Activated naive CD8-positive, alpha-beta T cell (primary cell): ENCODE measurements around the gene NFKBIE.

ENCODE experiments used
- H3K27ac Mint-ChIP-seq: one replicate; pipeline ENCODE4 v1.8.0; 2021; ENCODE audit warnings: mixed read lengths
- H3K27me3 Mint-ChIP-seq: one replicate; pipeline ENCODE4 v1.8.0; 2021; ENCODE audit warnings: mixed read lengths
- H3K36me3 Mint-ChIP-seq: one replicate; pipeline ENCODE4 v1.8.0; 2021; ENCODE audit warnings: mixed read lengths
- H3K4me1 Mint-ChIP-seq: one replicate; pipeline ENCODE4 v1.8.0; 2021; ENCODE audit warnings: low read depth, mixed read lengths
- H3K4me3 Mint-ChIP-seq: one replicate; pipeline ENCODE4 v1.8.0; 2021; ENCODE audit warnings: mild to moderate bottlenecking, mixed read lengths
- H3K9me3 Mint-ChIP-seq: one replicate; pipeline ENCODE4 v1.8.0; 2021; ENCODE audit warnings: low read depth, mixed read lengths

NFKBIE gene

GRCh38 chr6:44270526-44271405 is 5.4 kb upstream of the NFKBIE start:
- Mint-ChIP-seq H3K4me1 (peaks cover 30% of the 10 kb centered on the region), H3K36me3 (no peaks in the 10 kb centered on the region), H3K4me3 (peak overlapping the region; percentile 70), H3K27ac (no peak overlapping the region), H3K9me3 (no peaks in the 10 kb centered on the region), H3K27me3 (peaks cover 22% of the 10 kb centered on the region)

GRCh38 chr6:44269921-44270525 is 4.7 kb upstream of the NFKBIE start, which contains the start of gene TMEM151B:
Gene TMEM151B (plus strand): TSS chr6:44270450. CDS start chr6:44270743, 293 bp downstream.
- H3K4me3 Mint-ChIP-seq = peak within 1 kb of the TSS; percentile 74
- H3K4me1 Mint-ChIP-seq = peaks cover 30% of the 10 kb centered on the region
- no peaks in the 10 kb centered on the region for H3K36me3 Mint-ChIP-seq
- H3K27me3 Mint-ChIP-seq = peaks cover 22% of the 10 kb centered on the region
- no peaks in the 10 kb centered on the region for H3K9me3 Mint-ChIP-seq
- H3K27ac Mint-ChIP-seq = peak within 1 kb of the TSS; percentile 11

- peaks cover 27% of the 10 kb centered on the region for H3K4me1 Mint-ChIP-seq
- H3K27ac Mint-ChIP-seq = peak overlapping the region; percentile 11
- peak overlapping the region; percentile 74 for H3K4me3 Mint-ChIP-seq
Measured at GRCh38 chr6:44269178-44269920, 4.0 kb upstream of the NFKBIE start.

DNA sequence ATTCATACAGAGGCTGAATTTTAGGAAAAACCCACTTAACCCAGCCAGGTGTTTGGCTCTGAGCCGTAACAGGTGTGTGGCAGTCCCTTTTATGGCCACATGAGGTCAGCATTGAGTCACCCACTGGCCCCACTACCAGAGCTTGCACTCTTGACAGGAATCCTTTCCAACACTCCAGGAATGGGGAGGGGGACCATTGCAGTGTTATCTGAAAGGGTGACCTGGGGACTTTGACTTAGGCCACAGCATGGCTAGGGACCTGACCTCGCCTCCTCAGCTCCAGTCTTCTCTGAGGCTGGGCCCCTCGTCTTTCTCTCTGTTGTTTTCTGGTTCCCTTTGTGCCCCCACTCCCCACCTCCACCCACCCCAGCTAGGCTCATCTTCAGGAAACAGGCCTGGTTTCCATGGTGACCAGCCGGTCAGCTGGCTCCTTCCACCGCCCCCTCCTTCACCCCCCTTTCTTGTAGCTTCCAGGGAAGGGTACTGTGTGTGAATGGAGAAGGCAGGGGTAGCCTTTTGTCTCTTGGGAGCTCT is 2.8 kb upstream of the NFKBIE start:
- no peak overlapping the region for H3K4me3 Mint-ChIP-seq
- H3K4me1 Mint-ChIP-seq = peaks cover 32% of the 10 kb centered on the region
- no peaks in the 10 kb centered on the region for H3K9me3 Mint-ChIP-seq
- H3K27me3 Mint-ChIP-seq = peaks cover 11% of the 10 kb centered on the region
- H3K27ac Mint-ChIP-seq = no peak overlapping the region
- H3K36me3 Mint-ChIP-seq = no peaks in the 10 kb centered on the region

More at GRCh38 chr6:44269178-44269920, 4.0 kb upstream of the NFKBIE start:
- Mint-ChIP-seq H3K27me3 (peaks cover 19% of the 10 kb centered on the region), H3K36me3 (no peaks in the 10 kb centered on the region), H3K9me3 (no peaks in the 10 kb centered on the region)

GRCh38 chr6:44267252-44267651 is 1.9 kb upstream of the NFKBIE start:
- H3K4me1 Mint-ChIP-seq = peaks cover 41% of the 10 kb centered on the region
- no peak overlapping the region for H3K27ac Mint-ChIP-seq
- H3K4me3 Mint-ChIP-seq = no peak overlapping the region
- H3K9me3 Mint-ChIP-seq = no peaks in the 10 kb centered on the region
- H3K27me3 Mint-ChIP-seq = peaks cover 4% of the 10 kb centered on the region
- no peaks in the 10 kb centered on the region for H3K36me3 Mint-ChIP-seq

- H3K4me1 Mint-ChIP-seq = peaks cover 39% of the 10 kb centered on the region
- H3K9me3 Mint-ChIP-seq = no peaks in the 10 kb centered on the region
- peak overlapping the region; percentile 58 for H3K27ac Mint-ChIP-seq
- peaks cover 1% of the 10 kb centered on the region for H3K27me3 Mint-ChIP-seq
- H3K4me3 Mint-ChIP-seq = peak overlapping the region; percentile 63
- H3K36me3 Mint-ChIP-seq = no peaks in the 10 kb centered on the region
Measured at GRCh38 chr6:44266347-44266746, 996 bp upstream of the NFKBIE start.

DNA sequence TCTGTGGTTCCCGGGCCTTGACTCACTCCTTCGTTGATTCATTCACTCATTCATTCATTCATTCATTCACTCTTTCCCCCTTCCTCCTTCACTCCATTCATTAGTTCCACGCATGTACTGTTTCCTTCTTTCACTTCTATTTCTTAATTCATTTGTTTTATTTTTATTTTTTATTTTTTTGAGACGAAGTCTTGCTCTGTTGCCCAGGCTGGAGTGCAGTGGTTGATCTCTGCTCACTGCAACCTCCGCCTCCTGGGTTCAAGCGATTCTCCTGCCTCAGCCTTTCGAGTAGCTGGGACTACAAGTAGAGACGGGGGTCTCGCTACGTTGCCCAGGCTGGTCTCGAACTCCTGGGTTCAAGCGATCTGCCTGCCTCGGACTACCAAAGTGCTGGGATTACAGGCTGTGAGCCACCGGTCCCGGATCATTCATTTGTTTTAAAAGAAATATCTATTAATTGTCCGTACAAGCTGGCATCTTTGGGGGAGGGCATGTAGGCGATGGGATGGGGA is 427 bp upstream of the NFKBIE start:
- peak overlapping the region; percentile 98 for H3K4me3 Mint-ChIP-seq
- H3K27me3 Mint-ChIP-seq = no peaks in the 10 kb centered on the region
- H3K4me1 Mint-ChIP-seq = peaks cover 45% of the 10 kb centered on the region
- no peaks in the 10 kb centered on the region for H3K9me3 Mint-ChIP-seq
- no peaks in the 10 kb centered on the region for H3K36me3 Mint-ChIP-seq
- H3K27ac Mint-ChIP-seq = peak overlapping the region; percentile 67

- H3K4me3 Mint-ChIP-seq = peak overlapping the region; percentile 98
- H3K36me3 Mint-ChIP-seq = no peaks in the 10 kb centered on the region
- peaks cover 38% of the 10 kb centered on the region for H3K4me1 Mint-ChIP-seq
- H3K27me3 Mint-ChIP-seq = no peaks in the 10 kb centered on the region
- no peaks in the 10 kb centered on the region for H3K9me3 Mint-ChIP-seq
- H3K27ac Mint-ChIP-seq = peak overlapping the region; percentile 93
Measured at GRCh38 chr6:44264154-44265006, 971 bp downstream of the NFKBIE start.

GRCh38 chr6:44263354-44264100 is 1.8 kb downstream of the NFKBIE start:
- Mint-ChIP-seq H3K27ac (peak overlapping the region; percentile 93), H3K4me1 (peaks cover 41% of the 10 kb centered on the region), H3K4me3 (peak overlapping the region; percentile 98), H3K27me3 (no peaks in the 10 kb centered on the region), H3K9me3 (no peaks in the 10 kb centered on the region), H3K36me3 (no peaks in the 10 kb centered on the region)

DNA sequence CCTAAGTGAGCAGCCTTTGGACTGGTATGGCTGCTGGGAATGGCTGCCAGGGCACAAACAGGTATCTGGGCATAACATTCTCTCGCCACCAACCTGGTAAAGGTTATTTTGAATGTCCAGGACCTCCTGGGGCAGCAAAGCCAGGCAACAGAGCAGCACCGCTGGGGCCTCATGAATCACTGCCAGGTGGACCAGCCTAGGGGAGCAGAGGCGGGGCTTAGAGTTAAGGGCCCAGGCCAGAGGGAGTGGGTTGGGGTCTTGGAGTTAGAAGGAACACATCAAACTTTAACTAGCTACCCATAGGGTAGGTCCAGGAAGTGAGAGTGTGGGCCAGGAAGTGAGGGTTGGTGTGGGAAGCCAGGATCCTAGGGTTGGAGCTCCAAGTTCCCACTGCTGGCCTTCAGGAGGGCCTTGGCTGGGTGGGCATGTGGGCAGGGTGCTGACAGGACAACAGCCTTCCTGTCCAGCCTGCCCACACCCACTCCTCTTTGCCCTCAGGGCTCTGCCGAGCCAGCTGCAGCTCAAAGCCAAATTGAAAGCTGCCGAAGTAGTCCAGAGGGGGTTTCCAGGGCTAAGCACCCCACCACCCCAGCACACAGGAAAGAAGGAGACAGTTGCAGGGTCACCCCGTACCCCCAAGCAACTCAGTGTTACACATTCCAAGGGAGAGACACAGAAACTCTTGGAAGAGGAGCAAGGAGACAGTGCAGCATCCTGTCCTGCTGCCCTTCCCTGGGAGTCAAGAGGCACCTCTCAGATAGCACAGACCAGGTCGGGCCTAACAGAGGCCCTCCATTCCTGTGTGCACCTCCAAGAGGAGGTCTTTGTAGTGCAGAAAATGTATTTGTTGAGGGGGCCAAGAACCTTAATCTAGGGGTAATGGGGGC is 2.6 kb downstream of the NFKBIE start:
- Mint-ChIP-seq H3K27me3 (no peaks in the 10 kb centered on the region), H3K27ac (peak overlapping the region; percentile 93), H3K4me1 (peaks cover 46% of the 10 kb centered on the region), H3K4me3 (peak overlapping the region; percentile 98), H3K9me3 (no peaks in the 10 kb centered on the region), H3K36me3 (no peaks in the 10 kb centered on the region)

DNA sequence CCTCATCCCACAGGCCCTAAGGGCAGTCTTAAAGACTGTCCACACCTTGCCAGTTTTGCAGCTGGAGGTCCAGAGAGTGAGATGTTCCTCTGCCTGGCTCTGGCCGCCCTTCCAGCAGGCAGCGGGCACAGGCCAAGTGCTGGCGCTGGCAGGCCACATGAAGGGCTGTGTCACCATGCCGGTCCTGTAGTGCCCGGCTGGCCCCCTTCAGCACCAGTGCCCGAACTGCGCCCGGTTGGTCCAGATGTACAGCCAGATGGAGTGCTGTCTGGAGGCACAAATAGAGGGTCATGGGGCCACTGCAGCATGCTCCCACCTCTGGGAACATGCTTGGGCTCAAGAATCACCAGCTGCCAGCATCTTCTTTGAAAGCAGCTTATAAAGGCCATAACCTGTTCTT is 3.8 kb downstream of the NFKBIE start:
- H3K36me3 Mint-ChIP-seq = no peaks in the 10 kb centered on the region
- no peak overlapping the region for H3K27ac Mint-ChIP-seq
- peaks cover 44% of the 10 kb centered on the region for H3K4me1 Mint-ChIP-seq
- peak overlapping the region; percentile 14 for H3K4me3 Mint-ChIP-seq
- no peaks in the 10 kb centered on the region for H3K27me3 Mint-ChIP-seq
- H3K9me3 Mint-ChIP-seq = no peaks in the 10 kb centered on the region

DNA sequence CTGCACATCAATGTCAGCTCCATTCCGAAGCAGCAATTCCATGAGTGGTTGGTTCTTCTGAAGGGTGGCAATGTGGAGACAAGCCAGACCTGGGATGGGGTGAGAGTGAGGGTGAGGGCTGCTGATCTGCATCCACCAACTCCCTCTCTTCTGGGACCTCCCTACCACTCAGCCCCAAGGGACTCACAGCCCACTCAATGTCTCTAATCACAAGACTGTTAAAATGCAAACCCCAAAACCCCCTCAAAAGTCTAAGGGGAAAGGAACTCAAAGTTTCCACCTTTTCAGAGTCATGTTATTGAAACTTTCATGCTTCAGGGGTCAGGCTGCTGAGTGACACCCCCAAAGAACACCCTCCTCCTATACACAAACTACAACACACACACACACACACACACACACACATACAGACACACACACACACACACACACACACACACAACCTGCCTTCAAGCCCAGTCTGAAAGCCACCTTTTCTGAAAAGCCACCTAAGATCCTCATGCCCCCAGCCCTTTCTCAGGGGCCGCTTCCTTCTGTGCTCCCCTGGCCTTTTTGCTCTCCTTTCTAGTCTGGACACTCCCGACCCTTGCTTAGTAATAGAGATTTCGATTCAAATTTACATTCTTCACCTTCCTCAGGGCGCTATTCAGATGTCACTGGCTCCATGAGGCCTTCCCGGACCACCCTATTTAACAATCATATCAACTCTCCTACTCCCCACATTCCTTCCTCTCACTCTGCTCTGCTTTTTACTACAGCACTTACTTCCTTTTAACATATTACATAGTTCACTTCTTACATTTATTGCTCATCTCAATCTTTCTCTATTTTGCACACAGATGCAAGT is 4.7 kb downstream of the NFKBIE start:
- Mint-ChIP-seq H3K27ac (peak overlapping the region; percentile 68), H3K9me3 (no peaks in the 10 kb centered on the region), H3K27me3 (no peaks in the 10 kb centered on the region), H3K36me3 (no peaks in the 10 kb centered on the region), H3K4me1 (peaks cover 44% of the 10 kb centered on the region), H3K4me3 (peak overlapping the region; percentile 14)
